PC-9 (cell line): Measurements from ENCODE around the gene CDADC1.

Source experiments
- CTCF ChIP-seq: fragments of 200-600 bp; sonication (generic); conservative IDR thresholded peaks from 2 replicates; pipeline ENCODE4 v1.6.1; 2017; ENCODE audit warnings: mixed run types, antibody characterized with exemption, mild to moderate bottlenecking, moderate library complexity
- EZH2 ChIP-seq: fragments of 200-600 bp; sonication (generic); IDR thresholded peaks from 2 replicates; pipeline ENCODE4 v1.8.0; 2017; ENCODE audit warnings: antibody characterized with exemption, low read depth

DNA sequence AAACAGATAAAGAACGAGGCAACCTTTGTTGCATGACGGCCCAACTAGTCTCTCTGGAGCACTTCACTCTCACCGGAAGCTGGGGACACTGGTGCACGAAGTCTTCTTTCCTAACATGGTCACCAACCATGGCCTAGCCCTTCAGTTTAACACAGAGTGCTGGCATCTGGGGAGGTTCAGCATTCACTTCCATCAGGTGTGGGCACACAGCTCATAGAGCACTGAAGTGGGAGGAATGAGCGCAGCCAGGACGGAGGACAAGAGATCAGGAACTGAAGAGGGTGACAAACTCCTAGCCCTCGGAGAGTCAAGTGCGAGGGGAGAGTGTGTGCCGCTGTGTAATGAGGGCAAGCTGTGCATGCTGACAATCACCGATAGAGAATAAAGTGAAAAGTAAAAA, 92.4 kb downstream of the CDADC1 start:
- TF ChIP-seq CTCF (no peak), EZH2 (no peak)
